ENCODE results near the gene TIAM2. TPM values are rescaled to one million over a fixed set of nuclear protein-coding genes. Genes with fewer than 3 reads are reported as not detected.

Gene TIAM2
- total RNA-seq, 1 donor from 2014 or later: 6.2 TPM

DNA sequence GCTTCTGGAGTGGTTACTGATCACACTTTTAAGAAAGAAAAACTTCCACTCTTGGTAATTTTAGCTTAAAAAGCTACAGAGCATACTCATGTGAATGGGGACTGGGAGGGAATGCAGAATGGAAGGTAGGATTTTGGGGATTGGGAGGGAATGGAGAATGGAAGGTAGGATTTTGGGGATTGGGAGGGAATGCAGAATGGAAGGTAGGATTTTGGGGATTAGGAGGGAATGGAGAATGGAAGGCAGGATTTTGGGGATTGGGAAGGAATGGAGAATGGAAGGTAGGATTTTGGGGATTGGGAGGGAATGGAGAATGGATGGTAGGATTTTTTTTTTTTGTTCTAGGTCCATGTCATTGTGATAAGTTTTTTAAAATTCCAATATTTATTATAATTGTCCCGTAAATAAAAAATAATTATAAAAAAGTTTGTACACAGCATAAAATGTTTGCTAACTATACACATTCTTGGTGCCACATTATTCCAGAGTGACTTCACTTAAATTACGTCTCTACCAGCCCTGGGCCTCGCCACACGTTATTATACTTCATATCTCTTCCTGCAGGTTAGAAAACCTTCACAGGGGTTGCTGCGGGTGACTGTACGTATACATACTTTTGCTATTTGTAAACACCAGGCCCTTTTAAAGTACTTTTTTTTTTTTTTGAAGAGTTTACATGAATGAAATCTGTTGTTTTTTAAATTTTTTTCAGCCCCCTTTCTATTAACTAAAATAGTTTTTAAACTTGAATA, 127.3 kb downstream of the TIAM2 start:
- Histone ChIP-seq H3K4me1 (no peaks in the 10 kb centered on the region), H3K27ac (no peak overlapping the region), H3K9me3 (no peaks in the 10 kb centered on the region), H3K4me3 (no peak overlapping the region), H3K27me3 (no peaks in the 10 kb centered on the region), H3K36me3 (no peaks in the 10 kb centered on the region)
- TF ChIP-seq, protein P1, sequence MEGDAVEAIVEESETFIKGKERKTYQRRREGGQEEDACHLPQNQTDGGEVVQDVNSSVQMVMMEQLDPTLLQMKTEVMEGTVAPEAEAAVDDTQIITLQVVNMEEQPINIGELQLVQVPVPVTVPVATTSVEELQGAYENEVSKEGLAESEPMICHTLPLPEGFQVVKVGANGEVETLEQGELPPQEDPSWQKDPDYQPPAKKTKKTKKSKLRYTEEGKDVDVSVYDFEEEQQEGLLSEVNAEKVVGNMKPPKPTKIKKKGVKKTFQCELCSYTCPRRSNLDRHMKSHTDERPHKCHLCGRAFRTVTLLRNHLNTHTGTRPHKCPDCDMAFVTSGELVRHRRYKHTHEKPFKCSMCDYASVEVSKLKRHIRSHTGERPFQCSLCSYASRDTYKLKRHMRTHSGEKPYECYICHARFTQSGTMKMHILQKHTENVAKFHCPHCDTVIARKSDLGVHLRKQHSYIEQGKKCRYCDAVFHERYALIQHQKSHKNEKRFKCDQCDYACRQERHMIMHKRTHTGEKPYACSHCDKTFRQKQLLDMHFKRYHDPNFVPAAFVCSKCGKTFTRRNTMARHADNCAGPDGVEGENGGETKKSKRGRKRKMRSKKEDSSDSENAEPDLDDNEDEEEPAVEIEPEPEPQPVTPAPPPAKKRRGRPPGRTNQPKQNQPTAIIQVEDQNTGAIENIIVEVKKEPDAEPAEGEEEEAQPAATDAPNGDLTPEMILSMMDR (IDR thresholded peaks at IDR 0.05): no peak
- no peak for DNase-seq
- intact Hi-C loops (cut with DNase I): no loop called here
- no peak for ATAC-seq

- Histone ChIP-seq H3K27ac (no peak overlapping the region), H3K36me3 (no peaks in the 10 kb centered on the region), H3K9me3 (no peaks in the 10 kb centered on the region), H3K27me3 (no peaks in the 10 kb centered on the region), H3K4me3 (no peak overlapping the region), H3K4me1 (no peaks in the 10 kb centered on the region)
- TF ChIP-seq, protein P1 (IDR thresholded peaks at IDR 0.05): no peak
- no peak for ATAC-seq
- intact Hi-C loops (cut with DNase I): no loop called here
- DNase-seq: no peak
Measured at GRCh38 chr6:155123520-155123919, 128.4 kb downstream of the TIAM2 start.

GRCh38 chr6:155125906-155126305, 130.8 kb downstream of the TIAM2 start:
- intact Hi-C loops (cut with DNase I): no loop called here
- no peak for DNase-seq

GRCh38 chr6:155126727-155127439, 131.8 kb downstream of the TIAM2 start:
- no peaks in the 10 kb centered on the region for H3K4me1 ChIP-seq
- intact Hi-C loops (cut with DNase I): no loop called here
- DNase-seq: no peak
- TF ChIP-seq, protein P1 (IDR thresholded peaks at IDR 0.05): no peak
- no peaks in the 10 kb centered on the region for H3K27me3 ChIP-seq
- no peak for ATAC-seq
- no peaks in the 10 kb centered on the region for H3K36me3 ChIP-seq
- no peak overlapping the region for H3K4me3 ChIP-seq
- H3K9me3 ChIP-seq: no peaks in the 10 kb centered on the region
- no peak overlapping the region for H3K27ac ChIP-seq

More at GRCh38 chr6:155125906-155126305, 130.8 kb downstream of the TIAM2 start:
- Histone ChIP-seq H3K9me3 (no peaks in the 10 kb centered on the region), H3K36me3 (no peaks in the 10 kb centered on the region), H3K27me3 (no peaks in the 10 kb centered on the region), H3K4me1 (no peaks in the 10 kb centered on the region), H3K4me3 (no peak overlapping the region), H3K27ac (no peak overlapping the region)
- TF ChIP-seq, protein P1 (IDR thresholded peaks at IDR 0.05): no peak
- ATAC-seq: no peak

DNA sequence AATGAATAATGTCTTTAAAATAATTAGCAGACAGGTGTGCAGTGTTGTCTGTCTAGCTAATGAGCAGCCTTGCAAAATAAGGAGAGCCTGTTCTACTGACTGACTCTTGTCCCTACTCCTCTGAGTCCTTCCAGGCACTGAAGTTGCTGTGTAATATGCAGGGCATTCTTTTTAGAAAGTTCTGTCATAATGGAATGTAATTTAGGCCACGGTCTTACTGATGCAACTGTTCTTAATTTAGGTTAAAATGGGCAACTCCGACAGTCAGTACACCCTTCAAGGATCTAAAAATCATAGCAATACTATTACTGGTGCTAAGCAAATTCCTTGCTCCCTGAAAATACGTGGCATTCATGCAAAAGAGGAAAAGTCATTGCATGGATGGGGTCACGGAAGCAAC, 133.9 kb downstream of the TIAM2 start:
- Histone ChIP-seq H3K27me3 (no peaks in the 10 kb centered on the region), H3K9me3 (no peaks in the 10 kb centered on the region), H3K27ac (no peak overlapping the region), H3K4me1 (no peaks in the 10 kb centered on the region), H3K36me3 (no peaks in the 10 kb centered on the region), H3K4me3 (no peak overlapping the region)
- intact Hi-C loops (cut with DNase I): no loop called here
- ATAC-seq: no peak
- DNase-seq: no peak
- TF ChIP-seq, protein P1 (IDR thresholded peaks at IDR 0.05): no peak
